ENCODE data around the gene CACHD1. TPM values are rescaled to one million over a fixed set of nuclear protein-coding genes. Genes with fewer than 3 reads are reported as not detected.

Gene CACHD1
- polyA plus RNA-seq, 1 of the 3 experiments (the other 2 are of a cell fraction): 2.2 TPM

DNA sequence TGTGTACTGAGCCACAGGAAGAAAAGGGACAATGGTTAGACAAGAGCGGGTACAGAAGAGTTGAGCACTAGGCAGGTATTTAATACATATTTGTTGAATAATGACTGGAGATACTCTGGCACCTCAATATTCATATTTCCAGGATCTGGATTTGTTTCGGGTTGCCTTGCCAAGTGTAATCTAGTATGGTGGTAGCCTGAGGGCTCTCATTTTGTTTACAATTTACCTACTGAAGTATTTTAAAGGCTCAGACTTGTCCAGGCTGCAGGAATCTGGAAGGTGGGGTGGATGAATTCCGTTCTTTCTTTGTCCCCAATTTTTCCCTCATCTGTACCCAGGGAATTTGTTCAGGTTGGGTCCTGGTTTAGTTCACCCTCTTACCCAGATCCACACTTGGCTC lies 95.0 kb downstream of the CACHD1 start:
- no peaks in the 10 kb centered on the region for H3F3A ChIP-seq (replicated peaks; ENCODE audit: insufficient read depth)
- H3K4me3 ChIP-seq (ENCODE audit: low read depth in 2 of 2, low read length in 1 of 2): no peak overlapping the region
- peaks cover 6% of the 10 kb centered on the region; the same call in 1 of the 2 replicates for H3K9me3 ChIP-seq
- H3K4me2 ChIP-seq: no peak overlapping the region
- H3K36me3 ChIP-seq (replicated peaks in 1 of 2; ENCODE audit: control insufficient read depth in 1 of 2, insufficient read depth in 2 of 2, low read length in 1 of 2): peaks cover 6% of the 10 kb centered on the region in 2 experiments
- H4K20me1 ChIP-seq (ENCODE audit: insufficient read depth): no peaks in the 10 kb centered on the region
- no peaks in the 10 kb centered on the region for H3K9me2 ChIP-seq
- no peak overlapping the region for H2AFZ ChIP-seq (ENCODE audit: low read depth)
- 97% methylated on average over 3 of the region's 3 CpGs for WGBS (ENCODE audit: low lambda C conversion rate)
- no peaks in the 10 kb centered on the region for H3K27me3 ChIP-seq (ENCODE audit: insufficient read depth)
- TF ChIP-seq ELF1 (IDR thresholded peaks at IDR 0.05): no peak
- TF ChIP-seq, protein P1, sequence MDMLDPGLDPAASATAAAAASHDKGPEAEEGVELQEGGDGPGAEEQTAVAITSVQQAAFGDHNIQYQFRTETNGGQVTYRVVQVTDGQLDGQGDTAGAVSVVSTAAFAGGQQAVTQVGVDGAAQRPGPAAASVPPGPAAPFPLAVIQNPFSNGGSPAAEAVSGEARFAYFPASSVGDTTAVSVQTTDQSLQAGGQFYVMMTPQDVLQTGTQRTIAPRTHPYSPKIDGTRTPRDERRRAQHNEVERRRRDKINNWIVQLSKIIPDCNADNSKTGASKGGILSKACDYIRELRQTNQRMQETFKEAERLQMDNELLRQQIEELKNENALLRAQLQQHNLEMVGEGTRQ (IDR thresholded peaks at IDR 0.05; ENCODE audit: borderline replicate concordance, low read depth, low read length): no peak
- TF ChIP-seq GATA2 (CRISPR knock-in tag; IDR thresholded peaks at IDR 0.05): no peak
- TF ChIP-seq YY1 (IDR thresholded peaks at IDR 0.05; ENCODE audit: low read depth): no peak
- no peak for TF ChIP-seq RCOR1 (IDR thresholded peaks at IDR 0.05; ENCODE audit: low read length)
- no peak for TF ChIP-seq RFX5 (IDR thresholded peaks at IDR 0.05; ENCODE audit: low read length)
- no peak for TF ChIP-seq MXI1 (IDR thresholded peaks at IDR 0.05; ENCODE audit: low read depth, low read length)
- TF ChIP-seq, protein P2, sequence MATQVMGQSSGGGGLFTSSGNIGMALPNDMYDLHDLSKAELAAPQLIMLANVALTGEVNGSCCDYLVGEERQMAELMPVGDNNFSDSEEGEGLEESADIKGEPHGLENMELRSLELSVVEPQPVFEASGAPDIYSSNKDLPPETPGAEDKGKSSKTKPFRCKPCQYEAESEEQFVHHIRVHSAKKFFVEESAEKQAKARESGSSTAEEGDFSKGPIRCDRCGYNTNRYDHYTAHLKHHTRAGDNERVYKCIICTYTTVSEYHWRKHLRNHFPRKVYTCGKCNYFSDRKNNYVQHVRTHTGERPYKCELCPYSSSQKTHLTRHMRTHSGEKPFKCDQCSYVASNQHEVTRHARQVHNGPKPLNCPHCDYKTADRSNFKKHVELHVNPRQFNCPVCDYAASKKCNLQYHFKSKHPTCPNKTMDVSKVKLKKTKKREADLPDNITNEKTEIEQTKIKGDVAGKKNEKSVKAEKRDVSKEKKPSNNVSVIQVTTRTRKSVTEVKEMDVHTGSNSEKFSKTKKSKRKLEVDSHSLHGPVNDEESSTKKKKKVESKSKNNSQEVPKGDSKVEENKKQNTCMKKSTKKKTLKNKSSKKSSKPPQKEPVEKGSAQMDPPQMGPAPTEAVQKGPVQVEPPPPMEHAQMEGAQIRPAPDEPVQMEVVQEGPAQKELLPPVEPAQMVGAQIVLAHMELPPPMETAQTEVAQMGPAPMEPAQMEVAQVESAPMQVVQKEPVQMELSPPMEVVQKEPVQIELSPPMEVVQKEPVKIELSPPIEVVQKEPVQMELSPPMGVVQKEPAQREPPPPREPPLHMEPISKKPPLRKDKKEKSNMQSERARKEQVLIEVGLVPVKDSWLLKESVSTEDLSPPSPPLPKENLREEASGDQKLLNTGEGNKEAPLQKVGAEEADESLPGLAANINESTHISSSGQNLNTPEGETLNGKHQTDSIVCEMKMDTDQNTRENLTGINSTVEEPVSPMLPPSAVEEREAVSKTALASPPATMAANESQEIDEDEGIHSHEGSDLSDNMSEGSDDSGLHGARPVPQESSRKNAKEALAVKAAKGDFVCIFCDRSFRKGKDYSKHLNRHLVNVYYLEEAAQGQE (IDR thresholded peaks at IDR 0.05; ENCODE audit: low read depth, low read length): no peak
- no peak for TF ChIP-seq TCF12 (IDR thresholded peaks at IDR 0.05)
- no peak for TF ChIP-seq JUND (IDR thresholded peaks at IDR 0.05)
- TF ChIP-seq, protein P3, sequence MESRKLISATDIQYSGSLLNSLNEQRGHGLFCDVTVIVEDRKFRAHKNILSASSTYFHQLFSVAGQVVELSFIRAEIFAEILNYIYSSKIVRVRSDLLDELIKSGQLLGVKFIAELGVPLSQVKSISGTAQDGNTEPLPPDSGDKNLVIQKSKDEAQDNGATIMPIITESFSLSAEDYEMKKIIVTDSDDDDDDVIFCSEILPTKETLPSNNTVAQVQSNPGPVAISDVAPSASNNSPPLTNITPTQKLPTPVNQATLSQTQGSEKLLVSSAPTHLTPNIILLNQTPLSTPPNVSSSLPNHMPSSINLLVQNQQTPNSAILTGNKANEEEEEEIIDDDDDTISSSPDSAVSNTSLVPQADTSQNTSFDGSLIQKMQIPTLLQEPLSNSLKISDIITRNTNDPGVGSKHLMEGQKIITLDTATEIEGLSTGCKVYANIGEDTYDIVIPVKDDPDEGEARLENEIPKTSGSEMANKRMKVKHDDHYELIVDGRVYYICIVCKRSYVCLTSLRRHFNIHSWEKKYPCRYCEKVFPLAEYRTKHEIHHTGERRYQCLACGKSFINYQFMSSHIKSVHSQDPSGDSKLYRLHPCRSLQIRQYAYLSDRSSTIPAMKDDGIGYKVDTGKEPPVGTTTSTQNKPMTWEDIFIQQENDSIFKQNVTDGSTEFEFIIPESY (IDR thresholded peaks at IDR 0.05; ENCODE audit: borderline replicate concordance, low read depth): no peak
- TF ChIP-seq, protein P4, sequence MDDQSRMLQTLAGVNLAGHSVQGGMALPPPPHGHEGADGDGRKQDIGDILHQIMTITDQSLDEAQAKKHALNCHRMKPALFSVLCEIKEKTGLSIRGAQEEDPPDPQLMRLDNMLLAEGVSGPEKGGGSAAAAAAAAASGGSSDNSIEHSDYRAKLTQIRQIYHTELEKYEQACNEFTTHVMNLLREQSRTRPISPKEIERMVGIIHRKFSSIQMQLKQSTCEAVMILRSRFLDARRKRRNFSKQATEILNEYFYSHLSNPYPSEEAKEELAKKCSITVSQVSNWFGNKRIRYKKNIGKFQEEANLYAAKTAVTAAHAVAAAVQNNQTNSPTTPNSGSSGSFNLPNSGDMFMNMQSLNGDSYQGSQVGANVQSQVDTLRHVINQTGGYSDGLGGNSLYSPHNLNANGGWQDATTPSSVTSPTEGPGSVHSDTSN (IDR thresholded peaks at IDR 0.05): no peak
- no peak for TF ChIP-seq CHD2 (IDR thresholded peaks at IDR 0.05; ENCODE audit: low read length, partially characterized antibody)
- no peak for TF ChIP-seq EZH2phosphoT487 (IDR thresholded peaks at IDR 0.05; ENCODE audit: borderline replicate concordance, low read depth)
- POLR2A ChIA-PET: no interaction called here
- CTCF ChIA-PET: no interaction called here
- H3K79me2 ChIP-seq (ENCODE audit: insufficient read depth): no peaks in the 10 kb centered on the region
- H3K4me1 ChIP-seq (ENCODE audit: control insufficient read depth in 1 of 2, insufficient read depth in 2 of 2, low read depth in 1 of 2, low read length in 1 of 2): peaks cover 0 to 2% of the 10 kb centered on the region in 2 experiments; a peak in 2 of 4 replicates
- no peak overlapping the region for H3K27ac ChIP-seq (ENCODE audit: low read depth in 2 of 2, low read length in 1 of 2)
- no peak for DNase-seq
- H3K9ac ChIP-seq: no peak overlapping the region
